ENCODE data around the gene SLC9A9.

GRCh38 chr3:143271136-143271535 is 577.1 kb downstream of the SLC9A9 start:
- no peak for TF ChIP-seq POLR2A (IDR thresholded peaks at IDR 0.05; ENCODE audit: low read length)
- TF ChIP-seq GATA1 (IDR thresholded peaks at IDR 0.05; ENCODE audit: low read depth, low read length), result no peak
